ENCODE data around the gene CREB3L4.

CREB3L4 gene

GRCh38 chr1:153977250-153978240, 9.8 kb downstream of the CREB3L4 start, which contains the start of gene JTB (continued):
- TF ChIP-seq ZNF202 (tag by site-specific recombination; IDR thresholded peaks at IDR 0.05; ENCODE audit: borderline replicate concordance) (no peak), ZNF426 (tag by site-specific recombination; IDR thresholded peaks at IDR 0.05) (no peak), ZNF280D (tag by site-specific recombination; IDR thresholded peaks at IDR 0.05) (no peak), OSR2 (tag by site-specific recombination; IDR thresholded peaks at IDR 0.05) (no peak), ZNF26 (tag by site-specific recombination; IDR thresholded peaks at IDR 0.05) (no peak), ZNF549 (tag by site-specific recombination; IDR thresholded peaks at IDR 0.05) (no peak), ZNF596 (tag by site-specific recombination; IDR thresholded peaks at IDR 0.05) (no peak), ZXDB (tag by site-specific recombination; IDR thresholded peaks at IDR 0.05) (peak; percentile 95), SP3 (tag by site-specific recombination; IDR thresholded peaks at IDR 0.05) (peak; percentile 45), ZNF639 (tag by site-specific recombination; IDR thresholded peaks at IDR 0.05) (0 out of 2 replicates have a peak, but pooled peaks have one; percentile 15), ZNF292 (tag by site-specific recombination; IDR thresholded peaks at IDR 0.05; ENCODE audit: borderline replicate concordance, low read depth) (no peak), ZNF791 (tag by site-specific recombination; IDR thresholded peaks at IDR 0.05) (no peak), BCL11B (tag by site-specific recombination; IDR thresholded peaks at IDR 0.05; ENCODE audit: low read depth) (no peak), ZNF114 (tag by site-specific recombination; IDR thresholded peaks at IDR 0.05) (no peak), ZNF623 (tag by site-specific recombination; IDR thresholded peaks at IDR 0.05) (peak; percentile 62), ZBTB6 (tag by site-specific recombination; IDR thresholded peaks at IDR 0.05) (no peak), PRDM4 (tag by site-specific recombination; IDR thresholded peaks at IDR 0.05) (no peak), ZNF776 (tag by site-specific recombination; IDR thresholded peaks at IDR 0.05; ENCODE audit: borderline replicate concordance) (no peak), ZNF660 (tag by site-specific recombination; IDR thresholded peaks at IDR 0.05) (no peak; the same call in none of the 2 replicates), ZNF514 (tag by site-specific recombination; IDR thresholded peaks at IDR 0.05) (no peak), TCF7L2 (IDR thresholded peaks at IDR 0.05; ENCODE audit: borderline replicate concordance, low read depth, low read length) (no peak), SP7 (tag by site-specific recombination; IDR thresholded peaks at IDR 0.05) (0 out of 2 replicates have a peak, but pooled peaks have one; percentile 27), ZBTB20 (tag by site-specific recombination; IDR thresholded peaks at IDR 0.05) (peak; percentile 95), ZNF621 (tag by site-specific recombination; IDR thresholded peaks at IDR 0.05) (no peak), ZNF449 (tag by site-specific recombination; IDR thresholded peaks at IDR 0.05) (no peak; the same call in 1 of the 2 replicates)

Measured in HEK293 (cell line).